HG03039 (cell line): ENCODE results near the gene TIMM17B.

Source experiments
- ATAC-seq: cut with Tn5 transposase; IDR thresholded peaks from one replicate; pipeline ENCODE4 v1.9.1; 2021; ENCODE audit warnings: mild to moderate bottlenecking, moderate library complexity; ENCODE audit not compliant: unreplicated experiment

Gene TIMM17B

DNA sequence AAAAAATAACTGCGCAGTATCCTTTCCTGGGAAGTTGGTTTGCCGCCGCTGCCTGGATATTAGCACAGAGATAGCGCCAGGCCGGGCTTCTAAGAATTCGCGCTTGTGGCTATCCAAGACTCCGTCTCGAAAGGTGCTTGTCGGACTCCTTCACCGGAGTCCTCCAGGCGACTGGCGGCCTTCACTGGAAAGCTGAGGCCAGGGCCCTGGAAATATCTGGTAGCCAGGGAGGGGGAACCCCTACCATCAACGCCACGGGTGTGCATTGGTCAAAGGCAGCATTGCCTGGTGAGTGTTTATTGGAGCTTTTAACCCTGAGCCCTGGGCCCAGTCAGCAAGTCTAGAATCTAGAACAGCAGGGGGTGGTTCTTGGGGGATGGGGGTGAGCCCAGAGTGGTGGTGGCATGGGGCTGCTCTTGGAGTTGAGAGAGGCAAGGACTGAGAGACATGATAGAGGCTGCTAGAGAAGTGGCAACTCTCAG, 21.8 kb upstream of the TIMM17B start:
- ATAC-seq, result peak; percentile 16

DNA sequence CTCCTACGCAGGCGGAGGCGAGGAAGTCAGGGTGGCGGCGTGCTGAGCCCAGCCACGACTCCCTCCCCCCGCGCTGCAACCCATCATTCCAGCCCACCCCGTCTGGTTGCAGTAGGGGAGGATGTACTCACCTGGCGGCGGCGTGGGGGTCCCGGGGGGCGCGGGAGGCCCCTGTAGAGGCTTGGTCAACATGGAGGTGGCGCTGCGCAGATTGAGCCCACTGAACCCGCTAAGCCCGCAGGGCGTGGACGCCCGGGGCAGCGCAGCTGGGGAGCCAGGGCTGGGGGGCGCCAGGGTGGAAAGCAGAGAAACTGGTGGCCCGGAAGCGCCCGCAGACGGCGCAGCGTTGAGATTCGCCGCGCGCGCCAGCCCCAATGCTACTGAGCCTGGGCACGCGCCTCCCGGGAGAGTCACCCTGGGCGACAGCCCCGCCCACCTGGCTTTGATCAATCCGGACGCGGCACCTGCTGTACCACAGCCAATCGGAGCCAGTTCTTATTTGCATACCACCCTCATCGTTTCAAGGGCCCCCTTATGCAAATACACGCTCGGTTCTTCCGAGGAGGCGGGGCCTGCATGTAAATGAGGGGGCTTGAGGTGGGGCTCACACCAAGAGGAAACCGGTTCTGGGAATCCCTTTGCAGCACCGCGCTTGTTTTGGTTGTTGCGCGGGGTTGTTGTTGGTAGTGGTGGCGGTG, 21.2 kb upstream of the TIMM17B start, which contains the start of gene PIM2:
Gene PIM2, minus strand, starts transcription at position 382 of the 698 bp plus-strand sequence. Its CDS starts 190 bp downstream, at position 192.
- ATAC-seq, result peak; percentile 78

DNA sequence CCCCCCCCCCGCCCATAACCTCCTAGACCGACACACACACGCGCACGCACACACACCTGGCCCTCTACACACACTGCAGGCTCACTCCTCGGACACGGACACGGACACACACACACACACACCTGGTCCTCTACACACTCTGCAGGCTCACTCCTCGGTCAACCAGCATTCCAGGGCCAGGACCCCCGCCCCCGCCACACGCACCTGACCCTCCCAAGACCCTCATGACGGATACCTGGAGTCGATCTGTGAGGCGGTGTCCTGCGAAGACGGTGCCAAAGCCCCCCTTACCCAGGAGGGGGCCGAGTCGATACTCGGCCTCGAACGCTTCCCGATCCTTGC, 20.7 kb upstream of the TIMM17B start:
- ATAC-seq, result no peak

DNA sequence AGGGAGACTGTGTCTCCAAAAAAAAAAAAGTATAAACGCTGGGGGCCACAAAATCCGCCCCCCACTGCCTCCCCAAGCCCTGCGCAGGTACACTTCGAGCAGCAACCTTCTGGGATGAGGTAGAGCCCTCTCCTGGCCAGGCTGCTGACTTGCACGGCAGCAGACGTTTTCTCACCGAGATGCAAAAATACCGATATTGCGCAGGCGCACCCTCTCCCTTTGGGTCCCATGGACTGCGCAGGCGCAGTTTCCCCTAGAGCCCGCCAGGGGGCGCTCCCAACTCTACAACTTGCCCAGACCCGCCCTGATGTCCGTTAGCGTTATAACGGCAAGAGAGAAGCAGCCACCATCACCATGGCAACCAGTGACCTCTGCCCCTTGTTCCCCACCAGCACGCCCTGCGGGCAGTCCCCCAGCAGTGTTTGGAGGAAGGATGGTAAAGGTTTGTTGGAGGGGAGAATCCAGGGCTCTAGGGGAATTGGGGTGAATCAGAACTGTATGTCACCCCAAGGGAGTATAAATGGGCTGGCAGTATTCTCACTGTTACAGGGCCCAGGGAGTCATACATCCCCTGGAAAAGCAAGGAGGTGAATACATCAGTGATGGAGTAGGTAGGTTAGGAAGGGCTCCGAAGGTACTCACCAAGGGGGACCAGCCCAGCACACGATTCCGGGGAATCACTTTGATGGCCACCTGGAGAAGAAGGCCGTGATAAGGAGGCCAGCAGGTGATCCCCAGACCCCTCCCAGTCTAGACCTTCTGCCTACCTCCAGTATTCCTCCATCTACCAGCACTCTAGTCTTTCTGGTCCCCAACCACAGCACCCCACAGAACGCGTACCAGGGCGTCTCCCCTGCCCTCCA, 19.8 kb upstream of the TIMM17B start:
- no peak for ATAC-seq

DNA sequence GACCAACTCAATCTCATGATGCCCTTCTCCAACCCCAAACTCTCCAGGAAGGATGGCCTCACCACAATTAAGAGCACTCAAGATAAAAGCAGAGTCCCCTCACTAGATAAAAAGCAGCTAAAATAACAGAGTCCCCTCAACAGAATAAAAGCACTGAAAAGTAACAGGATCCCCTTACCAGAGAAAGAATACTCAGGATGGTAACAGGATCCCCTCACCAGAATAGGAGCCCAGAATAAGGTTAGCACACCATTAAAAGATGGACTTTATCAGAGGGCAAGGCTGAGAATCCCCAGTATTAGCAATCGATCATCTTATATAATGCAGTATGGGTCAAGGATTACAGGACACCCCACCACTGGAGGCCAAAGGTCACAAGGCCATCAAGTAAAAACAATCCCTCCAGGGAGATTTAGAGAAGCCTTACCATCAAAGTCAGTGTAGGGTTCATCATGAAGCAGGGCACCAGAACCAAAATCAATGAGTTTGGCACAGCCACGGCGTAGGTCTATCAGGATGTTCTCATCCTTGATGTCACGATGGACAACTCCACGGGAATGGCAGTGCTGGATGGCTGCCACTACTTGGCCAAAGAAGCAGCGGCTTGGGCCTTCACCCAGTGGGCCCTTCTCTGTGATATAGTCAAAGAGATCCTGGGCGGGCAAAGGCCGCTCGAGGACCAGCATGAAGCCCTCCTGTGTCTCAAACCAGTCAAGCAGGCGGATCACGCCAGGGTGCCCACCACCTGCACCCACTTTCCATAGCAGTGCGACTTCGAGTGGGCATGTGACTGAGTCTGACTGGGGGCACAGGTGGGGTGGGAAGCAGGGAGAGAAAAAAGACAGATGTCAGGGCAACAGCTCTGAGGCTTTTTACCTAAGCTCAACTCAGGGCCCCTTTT, 17.3 kb upstream of the TIMM17B start:
- ATAC-seq, result no peak

DNA sequence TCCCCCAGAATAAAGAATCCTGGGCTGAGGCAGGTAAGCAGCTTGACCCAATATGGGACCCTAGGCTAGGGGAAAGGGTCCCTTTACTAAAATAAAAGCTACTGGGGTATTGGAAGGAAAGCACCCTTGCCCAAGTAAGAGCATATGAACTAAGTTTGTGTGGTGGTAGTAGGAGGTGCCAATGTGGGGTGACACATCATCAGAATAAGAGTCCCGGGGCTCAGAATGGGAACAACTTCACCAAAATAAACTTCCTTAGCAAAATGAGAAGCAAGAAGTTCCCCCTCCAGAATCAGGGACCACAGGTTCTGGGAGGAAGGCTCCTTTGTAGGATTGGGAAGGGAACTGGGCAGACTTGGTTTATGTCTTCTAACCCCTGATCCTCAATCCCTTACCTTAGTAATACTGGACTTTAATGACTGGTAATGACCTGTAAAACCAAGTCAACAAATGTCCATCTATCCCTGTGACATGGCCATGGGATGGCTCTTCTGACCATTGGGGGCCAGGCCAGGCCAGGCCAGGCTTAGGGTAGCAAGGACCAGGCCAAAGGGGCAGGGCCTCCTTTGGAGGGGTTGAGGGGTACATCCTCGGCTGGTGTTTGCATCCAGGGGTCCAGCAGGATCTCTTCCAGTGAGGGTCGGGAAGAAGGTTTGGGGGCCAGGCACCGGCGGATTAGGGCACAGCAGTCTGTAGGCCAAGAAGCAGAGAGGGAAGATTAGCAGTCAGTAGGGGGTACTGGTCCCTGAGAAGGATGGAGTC, 16.2 kb upstream of the TIMM17B start:
- no peak for ATAC-seq

DNA sequence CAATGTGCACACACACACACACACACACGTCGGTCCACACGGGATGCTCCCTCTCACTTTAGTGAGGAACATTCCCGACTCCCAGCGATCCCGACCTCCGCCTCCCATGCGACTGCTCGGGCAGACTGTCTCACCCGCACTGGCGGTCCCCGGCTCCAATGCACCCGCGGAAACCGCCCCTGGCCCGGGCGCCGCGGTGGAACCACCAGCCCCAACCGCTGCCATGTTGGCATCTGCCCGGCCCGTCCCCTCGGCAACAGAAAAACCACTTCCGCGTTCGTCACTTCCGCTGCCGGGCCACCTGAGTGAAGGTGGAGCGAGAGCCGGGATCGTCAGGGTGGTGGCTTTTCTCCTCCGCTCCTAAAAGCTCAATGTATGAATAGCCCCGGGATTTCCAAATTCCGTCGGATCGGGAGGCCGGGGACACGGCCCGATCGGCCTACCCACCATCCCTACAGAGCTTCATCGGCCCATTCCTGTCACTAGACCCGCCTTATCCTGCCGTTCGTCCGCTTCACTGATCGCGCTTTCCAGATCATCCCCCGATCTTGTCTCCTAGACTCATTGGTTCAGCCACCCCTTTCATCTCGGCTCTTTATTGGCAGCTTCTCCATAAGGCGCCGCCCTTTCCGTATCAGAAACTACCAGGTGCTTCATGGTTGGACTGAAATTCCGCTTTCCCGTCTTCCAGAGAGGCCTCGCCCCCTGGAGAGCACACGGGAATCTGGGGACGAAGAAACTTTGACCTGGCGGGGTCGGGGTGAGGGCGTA, 14.0 kb upstream of the TIMM17B start, which contains the start of gene SLC35A2:
Gene SLC35A2, minus strand, starts transcription at position 235 of the 771 bp plus-strand sequence. Its CDS starts 10 bp downstream, at position 225.
- peak; percentile 46 for ATAC-seq

DNA sequence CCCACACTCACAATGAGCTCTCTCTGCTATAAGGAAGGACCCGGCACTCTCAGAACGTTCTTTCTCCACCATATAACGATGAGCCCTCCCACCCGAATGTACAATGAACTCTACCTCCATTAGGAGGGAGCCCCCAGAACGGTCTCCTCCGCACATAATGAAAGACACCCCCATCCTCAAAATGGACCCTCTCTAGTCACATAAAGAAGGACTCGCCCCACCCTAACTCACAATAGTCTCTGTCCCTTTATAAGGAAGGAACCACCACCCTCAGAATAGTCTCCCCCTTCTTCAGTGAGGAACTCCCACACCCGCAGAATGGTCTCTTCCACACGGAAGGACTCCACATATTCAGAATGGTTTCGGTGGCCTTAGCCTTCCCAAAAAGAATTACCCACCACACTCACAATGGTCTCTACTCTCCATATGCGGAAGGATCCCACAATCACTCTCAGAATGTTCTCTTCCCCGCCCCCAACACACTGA, 13.4 kb upstream of the TIMM17B start:
- ATAC-seq, result no peak

DNA sequence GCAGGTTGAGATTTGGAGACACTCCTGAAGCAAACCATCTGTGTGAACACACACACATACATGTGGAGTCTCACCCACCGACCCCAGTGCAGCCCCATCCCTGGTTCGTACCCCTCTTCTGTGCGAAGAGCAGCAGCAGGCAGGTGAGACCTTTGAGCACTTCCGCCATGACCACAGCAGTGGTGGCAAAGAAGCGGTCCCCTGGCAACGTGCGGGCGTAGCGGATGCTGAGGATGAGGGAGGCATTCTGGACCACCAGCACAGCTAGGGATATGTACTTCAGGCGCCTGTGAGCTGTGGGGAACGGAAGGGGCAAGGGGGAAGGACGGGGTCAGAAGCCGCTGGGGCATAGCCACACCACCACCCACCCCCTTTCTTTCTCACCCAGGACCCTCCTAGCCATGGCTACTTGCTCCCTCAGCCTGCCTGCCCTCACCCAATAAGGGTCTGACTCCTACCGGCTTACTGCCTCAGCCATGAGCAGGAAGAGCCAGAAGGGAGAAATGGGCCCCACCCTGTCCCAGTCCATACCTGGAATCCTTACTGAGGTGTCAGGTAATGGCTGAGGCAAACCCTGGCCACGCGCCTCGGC, 12.2 kb upstream of the TIMM17B start:
- no peak for ATAC-seq

DNA sequence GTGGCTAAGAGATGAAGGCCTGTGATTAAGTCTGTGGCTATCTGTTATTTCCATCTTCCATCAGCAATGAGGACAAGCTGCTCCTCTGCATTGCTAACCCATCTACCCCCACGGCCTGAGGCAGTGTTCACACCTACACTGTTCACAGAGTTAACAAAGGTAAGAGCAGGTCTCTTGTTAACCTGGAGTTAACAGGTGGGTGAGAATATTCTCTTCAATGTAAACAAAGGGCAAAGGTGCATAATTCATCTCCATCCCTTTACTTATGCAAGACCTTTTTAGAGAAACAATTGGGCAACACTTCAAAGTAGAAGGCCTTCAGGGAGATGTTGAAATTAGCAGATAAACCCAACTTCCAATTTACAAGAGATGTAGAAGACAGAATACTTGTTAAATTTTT, 11.0 kb upstream of the TIMM17B start:
- no peak for ATAC-seq

DNA sequence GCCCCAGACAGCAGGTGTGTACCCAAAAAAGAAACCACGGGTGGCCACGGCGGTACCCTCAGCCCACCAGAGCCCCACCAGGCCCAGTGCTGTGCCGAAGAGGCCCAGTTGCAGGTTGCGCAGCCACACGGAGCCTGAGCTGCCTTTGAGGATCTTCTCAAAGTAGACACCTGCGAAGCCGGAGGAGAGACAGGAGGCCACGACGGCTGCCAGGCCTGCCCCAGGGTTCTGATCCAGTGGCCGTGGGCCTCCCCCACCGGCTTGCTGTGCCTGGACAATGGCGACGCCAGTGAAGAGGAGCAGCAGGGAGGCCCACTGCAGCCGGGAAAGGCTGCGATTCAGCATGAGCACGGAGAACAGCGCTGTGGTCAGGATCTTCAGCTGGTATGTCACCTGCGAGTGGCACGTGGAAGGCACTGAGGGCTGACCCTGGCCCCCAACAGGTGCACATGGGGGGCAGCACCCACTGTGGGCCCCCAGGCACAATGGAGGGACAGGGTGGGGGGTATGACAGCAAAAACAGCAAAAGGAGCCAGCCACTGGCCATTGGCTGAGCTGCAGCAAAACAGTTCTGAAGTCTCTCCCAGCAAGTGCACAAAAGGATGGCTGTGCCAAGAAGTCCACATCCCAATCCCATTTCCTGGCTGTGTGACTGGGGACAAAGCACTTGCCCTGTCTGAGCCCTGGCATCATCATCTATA, 7.7 kb upstream of the TIMM17B start:
- no peak for ATAC-seq

DNA sequence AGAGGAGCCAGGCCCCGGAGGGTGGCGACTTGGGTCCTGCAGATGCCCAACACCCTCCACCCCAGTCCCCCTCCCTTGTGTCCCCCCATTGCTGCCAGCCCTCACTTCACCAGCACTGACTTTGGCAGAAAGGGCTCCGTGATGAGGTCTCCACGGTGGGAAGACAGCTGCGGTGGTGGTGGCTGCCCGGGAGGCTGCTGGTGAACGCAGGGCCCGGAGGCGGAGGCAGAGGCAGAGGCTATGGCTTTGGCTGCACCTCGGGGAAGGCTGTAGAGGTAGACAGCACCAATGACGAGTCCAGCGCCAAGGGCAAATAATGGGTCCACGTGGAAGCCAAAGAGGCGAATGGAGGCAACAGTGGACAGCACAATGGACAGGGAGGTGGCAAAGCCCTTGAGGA, 7.1 kb upstream of the TIMM17B start:
- no peak for ATAC-seq

DNA sequence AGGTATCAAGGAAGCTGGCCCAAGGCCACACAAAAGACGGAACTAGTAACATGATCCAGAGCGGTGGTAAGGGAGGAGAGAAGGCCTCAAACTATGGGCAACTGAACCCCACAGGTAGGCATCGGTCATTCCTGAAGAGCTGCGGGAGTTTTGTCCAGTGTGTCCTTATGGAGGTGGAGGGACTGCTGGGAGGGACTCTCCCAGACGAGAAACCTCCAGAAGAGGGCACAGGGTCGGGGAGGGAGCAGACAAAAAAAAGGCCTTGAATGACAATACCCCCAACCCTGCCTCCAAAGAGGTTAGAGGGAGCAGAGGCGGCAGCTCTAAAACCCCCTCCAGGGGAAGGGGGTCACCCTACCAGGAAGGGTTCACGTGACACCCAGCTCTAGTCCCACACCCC, 6.6 kb upstream of the TIMM17B start:
- no peak for ATAC-seq

DNA sequence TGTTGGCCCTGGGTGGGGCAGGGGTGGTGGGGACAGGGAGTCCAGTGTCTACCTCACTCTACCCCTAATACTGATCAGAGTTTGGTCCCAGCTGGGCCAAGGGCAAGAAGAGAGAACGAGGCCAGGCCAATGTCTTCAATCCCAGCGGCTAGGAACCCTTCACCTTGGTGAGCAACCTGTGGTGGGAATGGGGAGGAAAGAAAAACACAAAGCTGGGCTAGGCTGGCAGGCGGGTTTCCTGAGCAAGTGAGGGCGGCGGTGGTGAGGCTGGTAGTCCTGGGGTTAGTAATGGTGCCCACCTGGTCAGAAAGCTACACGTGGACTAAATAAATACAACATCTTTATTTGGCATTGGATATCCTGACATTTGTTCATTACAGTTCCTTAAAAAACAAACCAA, 5.7 kb upstream of the TIMM17B start:
- no peak for ATAC-seq

DNA sequence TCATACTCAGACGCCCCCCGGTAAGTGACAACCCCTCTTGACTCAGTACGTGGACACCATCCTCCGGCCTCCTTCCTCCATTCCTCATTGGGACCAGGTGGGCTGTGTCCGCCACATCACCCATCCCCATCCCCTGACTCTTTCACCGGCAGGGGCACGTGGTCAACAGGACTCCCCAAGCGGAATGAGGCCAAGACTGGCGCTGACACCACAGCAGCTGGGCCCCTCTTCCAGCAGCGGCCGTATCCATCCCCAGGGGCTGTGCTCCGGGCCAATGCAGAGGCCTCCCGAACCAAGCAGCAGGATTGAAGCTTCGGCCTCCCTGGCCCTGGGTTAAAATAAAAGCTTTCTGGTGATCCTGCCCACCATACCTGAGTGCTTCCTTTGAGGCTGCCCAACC, 5.2 kb upstream of the TIMM17B start:
- ATAC-seq, result no peak

DNA sequence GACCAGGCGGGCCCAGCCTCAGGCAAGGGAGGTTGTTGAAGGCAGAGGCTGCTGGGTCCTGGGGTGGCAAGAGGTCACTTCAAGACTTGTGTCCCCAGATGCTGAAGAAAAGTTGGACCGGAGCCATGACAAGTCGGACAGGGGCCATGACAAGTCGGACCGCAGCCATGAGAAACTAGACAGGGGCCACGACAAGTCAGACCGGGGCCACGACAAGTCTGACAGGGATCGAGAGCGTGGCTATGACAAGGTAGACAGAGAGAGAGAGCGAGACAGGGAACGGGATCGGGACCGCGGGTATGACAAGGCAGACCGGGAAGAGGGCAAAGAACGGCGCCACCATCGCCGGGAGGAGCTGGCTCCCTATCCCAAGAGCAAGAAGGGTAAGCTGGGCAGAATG, 4.6 kb upstream of the TIMM17B start:
- ATAC-seq, result no peak

DNA sequence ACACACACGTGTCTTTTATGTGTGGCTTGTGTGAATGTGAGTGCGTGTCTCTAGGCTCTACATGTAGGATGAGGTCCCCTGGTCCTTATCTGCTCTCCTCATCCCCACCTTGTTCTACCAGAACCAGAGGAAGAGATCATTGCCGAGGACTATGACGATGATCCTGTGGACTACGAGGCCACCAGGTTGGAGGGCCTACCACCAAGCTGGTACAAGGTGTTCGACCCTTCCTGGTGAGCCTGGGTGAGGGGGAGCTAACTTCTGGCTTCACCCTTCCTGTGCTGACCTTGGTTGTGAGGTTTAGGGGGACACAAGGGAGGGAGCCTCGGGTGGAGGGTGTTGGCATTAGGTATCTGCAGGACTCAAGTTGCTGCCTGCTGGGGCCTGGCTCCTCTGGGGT, 3.5 kb upstream of the TIMM17B start:
- no peak for ATAC-seq

DNA sequence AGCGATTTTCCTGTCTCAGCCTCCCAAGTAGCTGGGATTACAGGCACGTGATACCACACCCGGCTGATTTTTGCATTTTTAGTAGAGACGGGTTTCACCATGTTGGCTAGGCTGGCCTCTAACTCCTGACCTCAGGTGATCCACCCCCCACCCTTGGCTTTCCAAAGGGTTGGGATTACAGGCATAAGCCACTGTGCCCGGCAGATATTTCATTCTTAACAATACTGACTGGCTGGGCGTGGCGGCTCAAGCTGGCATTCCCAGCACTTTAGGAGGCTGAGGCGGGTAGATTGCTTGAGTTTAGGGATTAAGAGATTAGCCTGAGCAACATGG, 1.5 kb upstream of the TIMM17B start:
- no peak for ATAC-seq
